GM10266 (cell line): ENCODE results near the gene PDE9A.
"Not testable (repeated sequence)": the region's sequence is repeated elsewhere in the genome, so short reads cannot be mapped to it uniquely, and the experiment has no call there.

Experiments used
- DNase-seq: peaks from one replicate; pipeline ENCODE4 v3.0.0; 2012; ENCODE audit errors: extremely low spot score
- TF ChIP-seq, protein P1 (sequence below): IDR thresholded peaks from 2 replicates; pipeline ENCODE4 v1.5.1; 2012; ENCODE audit warnings: mild to moderate bottlenecking, low read depth; ENCODE audit not compliant: control insufficient read depth, insufficient read depth; ENCODE audit errors: missing control alignments

Gene PDE9A

DNA sequence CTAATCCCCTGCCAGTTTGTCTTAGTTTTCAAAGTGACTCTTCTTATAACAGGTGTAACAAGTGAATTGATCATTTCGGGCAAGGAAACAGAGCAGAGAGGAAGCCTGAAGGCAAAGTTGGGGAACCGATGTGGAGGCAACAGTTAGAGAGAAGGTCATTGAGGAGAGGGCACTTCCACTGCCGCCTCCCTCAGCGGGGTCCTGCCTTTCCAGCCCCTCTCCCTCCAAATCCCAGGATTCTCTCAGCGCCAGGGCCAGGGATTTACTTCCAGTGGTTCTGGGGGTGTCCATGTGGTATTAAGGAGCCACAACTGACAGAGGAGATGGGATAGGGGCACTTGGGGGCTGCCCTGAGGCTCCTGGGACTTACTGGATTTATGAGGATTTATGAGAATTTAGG, 39.7 kb upstream of the PDE9A start:
- TF ChIP-seq, protein P1, sequence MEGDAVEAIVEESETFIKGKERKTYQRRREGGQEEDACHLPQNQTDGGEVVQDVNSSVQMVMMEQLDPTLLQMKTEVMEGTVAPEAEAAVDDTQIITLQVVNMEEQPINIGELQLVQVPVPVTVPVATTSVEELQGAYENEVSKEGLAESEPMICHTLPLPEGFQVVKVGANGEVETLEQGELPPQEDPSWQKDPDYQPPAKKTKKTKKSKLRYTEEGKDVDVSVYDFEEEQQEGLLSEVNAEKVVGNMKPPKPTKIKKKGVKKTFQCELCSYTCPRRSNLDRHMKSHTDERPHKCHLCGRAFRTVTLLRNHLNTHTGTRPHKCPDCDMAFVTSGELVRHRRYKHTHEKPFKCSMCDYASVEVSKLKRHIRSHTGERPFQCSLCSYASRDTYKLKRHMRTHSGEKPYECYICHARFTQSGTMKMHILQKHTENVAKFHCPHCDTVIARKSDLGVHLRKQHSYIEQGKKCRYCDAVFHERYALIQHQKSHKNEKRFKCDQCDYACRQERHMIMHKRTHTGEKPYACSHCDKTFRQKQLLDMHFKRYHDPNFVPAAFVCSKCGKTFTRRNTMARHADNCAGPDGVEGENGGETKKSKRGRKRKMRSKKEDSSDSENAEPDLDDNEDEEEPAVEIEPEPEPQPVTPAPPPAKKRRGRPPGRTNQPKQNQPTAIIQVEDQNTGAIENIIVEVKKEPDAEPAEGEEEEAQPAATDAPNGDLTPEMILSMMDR, result no peak
- no peak for DNase-seq

DNA sequence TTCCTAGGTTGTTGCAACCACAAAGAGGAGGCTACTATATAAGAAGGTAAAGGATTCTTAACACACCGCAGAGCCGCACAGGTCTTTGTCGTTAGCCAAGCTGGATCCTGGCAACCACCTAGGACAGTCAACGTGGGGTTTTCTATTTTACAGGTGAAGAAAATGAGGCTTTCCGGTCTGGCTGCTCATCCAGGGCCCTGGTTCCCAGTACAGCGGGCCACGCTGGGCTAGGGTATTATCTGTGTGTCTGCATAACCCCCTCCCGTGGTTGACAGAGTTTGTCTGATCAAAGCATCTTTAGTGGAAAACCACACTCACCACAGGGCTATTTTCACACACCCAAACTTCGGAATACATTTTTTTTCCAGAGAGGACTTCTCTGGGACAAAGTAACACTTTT, 39.0 kb upstream of the PDE9A start:
- TF ChIP-seq, protein P1, result no peak
- no peak for DNase-seq

DNA sequence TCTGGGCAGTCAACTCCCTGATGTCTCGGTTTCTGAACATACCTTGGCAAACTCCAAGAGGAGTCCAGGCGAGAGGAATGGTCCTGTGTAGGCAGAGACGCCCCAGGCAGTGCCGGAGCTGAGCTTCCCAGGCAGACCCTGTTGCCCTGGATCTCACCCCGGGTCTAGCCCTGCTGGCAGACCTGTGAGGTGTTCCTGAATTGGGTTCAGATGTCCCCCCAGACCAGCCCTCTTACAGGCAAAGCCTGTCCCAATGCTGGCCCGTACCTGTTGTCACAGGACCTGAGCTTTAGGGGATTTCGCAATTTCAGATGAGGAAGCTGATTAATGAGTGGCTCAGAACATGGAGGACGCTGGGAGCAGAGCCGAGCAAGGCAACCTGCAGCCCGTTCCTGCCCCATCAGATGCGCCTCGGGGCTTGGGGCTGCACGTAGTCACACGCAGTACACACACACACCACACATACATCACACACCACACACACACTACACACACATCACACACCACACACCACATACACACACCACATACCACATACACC, 38.5 kb upstream of the PDE9A start:
- DNase-seq, result no peak
- TF ChIP-seq, protein P1, result no peak

DNA sequence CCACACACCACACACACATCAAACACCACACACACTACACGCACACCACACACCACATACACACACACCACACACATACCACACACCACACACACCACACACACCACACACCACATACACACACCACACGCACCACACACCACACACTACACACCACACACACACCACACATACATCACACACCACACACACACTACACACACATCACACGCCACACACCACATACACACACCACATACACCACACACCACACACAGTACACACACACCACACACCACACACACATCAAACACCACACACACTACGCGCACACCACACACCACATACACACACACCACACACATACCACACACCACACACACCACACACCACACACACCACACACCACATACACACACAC, 38.0 kb upstream of the PDE9A start:
- not testable (repeated sequence) for DNase-seq

DNA sequence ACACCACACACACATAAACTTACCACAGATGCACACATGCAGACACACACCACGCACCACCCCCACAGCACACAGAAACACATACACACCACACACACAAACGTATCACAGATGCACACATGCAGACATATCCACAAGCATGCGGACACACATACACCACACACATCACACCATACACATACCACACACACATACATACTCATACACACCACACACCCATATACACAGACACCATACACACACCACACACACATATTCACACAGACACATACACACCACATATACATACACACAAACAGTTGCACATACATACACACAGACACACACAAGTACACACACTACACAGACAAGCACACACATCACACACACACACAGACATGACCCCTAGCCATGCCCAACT, 37.5 kb upstream of the PDE9A start:
- TF ChIP-seq, protein P1, result no peak
- no peak for DNase-seq

DNA sequence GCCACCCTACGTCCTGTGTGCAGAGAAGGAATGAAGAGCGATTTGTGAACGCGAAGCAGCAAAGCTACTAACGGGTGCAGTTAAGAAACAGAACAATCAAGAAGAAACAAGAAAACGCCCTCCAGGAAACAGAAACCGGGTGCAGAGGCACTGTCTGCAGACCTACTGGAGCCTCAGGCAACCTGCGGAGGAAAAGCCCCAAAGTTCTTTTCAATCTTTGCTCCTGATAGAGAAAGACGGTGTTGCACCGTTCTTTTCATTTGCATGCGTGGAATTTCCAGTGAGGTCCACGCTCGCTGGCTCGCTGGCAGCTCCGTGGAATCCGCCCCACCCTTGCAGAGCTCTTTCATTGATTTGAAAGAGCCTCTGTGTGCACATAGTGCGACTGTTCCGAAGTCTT, 37.0 kb upstream of the PDE9A start:
- TF ChIP-seq, protein P1, result no peak
- DNase-seq, result no peak

DNA sequence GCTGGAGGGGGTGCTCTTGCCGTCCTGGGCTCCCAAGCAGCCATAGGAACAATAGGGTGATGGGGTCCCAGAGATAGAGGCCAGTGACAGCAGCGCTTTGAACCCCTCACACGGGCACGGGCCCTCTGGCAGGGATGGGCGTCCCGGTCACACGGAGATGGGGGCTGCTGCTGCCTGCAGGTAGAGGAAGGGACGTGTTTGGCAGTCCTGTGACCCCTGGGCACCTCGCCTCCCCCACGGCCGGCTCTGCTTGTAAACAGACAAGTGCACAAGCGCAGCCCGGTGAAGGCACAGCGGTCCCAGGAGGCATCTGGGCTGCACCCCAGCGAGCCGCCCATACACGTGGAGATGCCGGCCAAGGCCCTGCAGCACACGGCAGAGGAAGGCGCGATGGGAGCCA, 36.5 kb upstream of the PDE9A start:
- no peak for DNase-seq
- TF ChIP-seq, protein P1, result no peak

DNA sequence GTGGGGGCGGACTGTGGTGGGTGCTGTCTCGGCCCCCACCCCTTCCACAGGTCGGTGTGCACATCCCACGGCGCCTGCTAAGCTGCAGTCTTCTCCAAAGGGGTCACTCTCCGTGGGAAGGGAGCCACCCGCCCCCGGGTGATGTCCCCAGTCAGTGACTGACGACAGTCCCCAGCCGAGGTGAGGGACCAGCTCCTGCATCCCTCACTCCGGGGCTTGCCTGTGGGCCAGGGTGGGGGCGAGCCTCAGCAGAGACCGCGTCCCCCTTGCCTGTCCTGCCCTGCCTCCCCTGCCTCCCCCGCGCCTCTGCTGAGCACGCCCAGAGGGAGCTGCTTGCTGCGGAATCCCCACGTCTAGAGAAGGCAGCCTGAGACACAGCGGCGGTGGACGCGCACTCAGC, 35.9 kb upstream of the PDE9A start:
- DNase-seq, result no peak
- TF ChIP-seq, protein P1, result no peak
